IMR-90 (cell line): ENCODE measurements around the gene AATF. TPM values are rescaled to one million over a fixed set of nuclear protein-coding genes. Genes with fewer than 3 reads are reported as not detected.

Experiments used
- ATAC-seq: fragments of 200-7000 bp; cut with Tn5 transposase; 2 replicates; pipeline ENCODE4 v1.9.1; 2020; ENCODE audit warnings: low read depth, mild to moderate bottlenecking, moderate library complexity
- BruUV-seq: library from RNA; stranded (reverse); fragments of 400-500 nt; replicated peaks from 2 replicates; lab custom pipeline; 2021; lab: Mats Ljungman, UMichigan
- CTCF ChIA-PET: fragments of 300-600 bp; formaldehyde crosslinking; extraction: SDS; loops from one replicate; lab custom pipeline; 2021; ENCODE audit warnings: antibody characterized with exemption; lab: Yijun Ruan, JAX
- POLR2A ChIA-PET: fragments of 300-600 bp; sonication (Branson Sonifier 250); formaldehyde crosslinking; loops from one replicate; lab custom pipeline; 2022; ENCODE audit warnings: antibody characterized with exemption; ENCODE audit not compliant: unreplicated experiment; lab: Charles Lee
- DNase-seq: peaks from one replicate; pipeline ENCODE4 v3.0.0; 2013
- H2AFZ ChIP-seq: replicated peaks from 2 replicates; pipeline ENCODE3; 2013; ENCODE audit warnings: low read length, mild to moderate bottlenecking; ENCODE audit not compliant: poor library complexity
- H2AK5ac ChIP-seq: 2 replicates; pipeline ENCODE4 v1.6.1; 2013; ENCODE audit warnings: low read depth, low read length, inconsistent platforms
- H2AK9ac ChIP-seq: replicated peaks from 2 replicates; pipeline ENCODE3; 2013; ENCODE audit warnings: mild to moderate bottlenecking, low read depth, low read length, moderate library complexity; ENCODE audit not compliant: poor library complexity
- H2BK120ac ChIP-seq: 2 replicates; pipeline ENCODE4 v1.6.1; 2013; ENCODE audit warnings: low read depth, low read length, inconsistent platforms
- H2BK15ac ChIP-seq: 3 replicates; pipeline ENCODE4 v1.6.1; 2013; ENCODE audit warnings: low read depth, low read length, inconsistent platforms
- H2BK20ac ChIP-seq: 2 replicates; pipeline ENCODE4 v1.6.1; 2013; ENCODE audit warnings: low read depth, mild to moderate bottlenecking, inconsistent platforms, low read length, moderate library complexity
- H2BK5ac ChIP-seq: 2 replicates; pipeline ENCODE4 v1.6.1; 2013; ENCODE audit warnings: mild to moderate bottlenecking, low read depth, low read length, inconsistent platforms; ENCODE audit not compliant: poor library complexity, severe bottlenecking
- H3K14ac ChIP-seq: replicated peaks from 2 replicates; pipeline ENCODE4 v1.6.1; 2013; ENCODE audit warnings: low read depth, low read length, inconsistent platforms
- H3K18ac ChIP-seq: 2 replicates; pipeline ENCODE4 v1.6.1; 2013; ENCODE audit warnings: low read depth, low read length, control low read depth
- H3K23ac ChIP-seq: 2 replicates; pipeline ENCODE4 v1.6.1; 2013; ENCODE audit warnings: low read depth, low read length, inconsistent platforms
- H3K27ac ChIP-seq: 2 replicates; pipeline ENCODE4 v1.5.1; 2013; ENCODE audit warnings: mild to moderate bottlenecking, control low read depth, low read length; ENCODE audit not compliant: insufficient read depth
- H3K27me3 ChIP-seq: 2 replicates; pipeline ENCODE4 v1.6.1; 2013; ENCODE audit warnings: low read length; ENCODE audit not compliant: control insufficient read depth, insufficient read depth
- H3K36me3 ChIP-seq: 2 replicates; pipeline ENCODE4 v1.6.1; 2013; ENCODE audit warnings: low read length, mixed read lengths; ENCODE audit not compliant: control insufficient read depth, insufficient read depth
- H3K4ac ChIP-seq: 2 replicates; pipeline ENCODE4 v1.6.1; 2013; ENCODE audit warnings: low read depth, low read length, inconsistent platforms
- H3K4me1 ChIP-seq: 2 replicates; pipeline ENCODE4 v1.6.1; 2013; ENCODE audit warnings: low read length, mixed read lengths; ENCODE audit not compliant: control insufficient read depth, insufficient read depth
- H3K4me2 ChIP-seq: 2 replicates; pipeline ENCODE4 v1.6.1; 2013; ENCODE audit warnings: low read depth, mild to moderate bottlenecking, control low read depth, low read length, moderate library complexity
- H3K4me3 ChIP-seq: 2 replicates; pipeline ENCODE4 v1.5.1; 2013; ENCODE audit warnings: low read depth, mild to moderate bottlenecking, control low read depth, low read length, moderate library complexity; ENCODE audit not compliant: insufficient read depth
- H3K56ac ChIP-seq: 2 replicates; pipeline ENCODE4 v1.6.1; 2013; ENCODE audit warnings: low read length, inconsistent platforms; ENCODE audit not compliant: insufficient read depth; ENCODE audit errors: extremely low read depth
- H3K79me1 ChIP-seq, 2 experiments: 2 replicates each; pipeline ENCODE4 v1.6.1; 2013; ENCODE audit warnings: low read length in 2 of 2, inconsistent platforms in 1 of 2, low read depth in 1 of 2
- H3K9ac ChIP-seq: 2 replicates; pipeline ENCODE4 v1.6.1; 2013; ENCODE audit warnings: low read depth, low read length, control low read depth
- H3K9me1 ChIP-seq: 2 replicates; pipeline ENCODE4 v1.6.1; 2013; ENCODE audit warnings: low read length, inconsistent platforms; ENCODE audit not compliant: insufficient read depth
- H3K9me3 ChIP-seq: 2 replicates; pipeline ENCODE4 v1.6.1; 2013; ENCODE audit warnings: low read length; ENCODE audit not compliant: control insufficient read depth, insufficient read depth
- H4K20me1 ChIP-seq: 2 replicates; pipeline ENCODE4 v1.6.1; 2013; ENCODE audit warnings: low read length, inconsistent platforms; ENCODE audit not compliant: insufficient read depth
- H4K5ac ChIP-seq: 2 replicates; pipeline ENCODE4 v1.6.1; 2013; ENCODE audit warnings: mild to moderate bottlenecking, low read depth, low read length, control low read depth
- H4K8ac ChIP-seq, 2 experiments: 2 replicates each; pipeline ENCODE4 v1.6.1; 2013; ENCODE audit warnings: low read depth in 2 of 2, low read length in 2 of 2, control low read depth in 1 of 2, inconsistent platforms in 1 of 2
- H4K91ac ChIP-seq: 2 replicates; pipeline ENCODE4 v1.6.1; 2013; ENCODE audit warnings: low read depth, low read length, inconsistent platforms; ENCODE audit not compliant: insufficient read depth
- MAZ ChIP-seq: IDR thresholded peaks from 2 replicates; pipeline ENCODE4 v1.6.1; 2012; ENCODE audit warnings: low read depth, mild to moderate bottlenecking, low read length, improper control_type of control experiment, moderate library complexity, borderline replicate concordance
- RAD21 ChIP-seq: IDR thresholded peaks from 2 replicates; pipeline ENCODE4 v1.6.1; 2012; ENCODE audit warnings: low read length, improper control_type of control experiment
- RCOR1 ChIP-seq: IDR thresholded peaks from 2 replicates; pipeline ENCODE4 v1.6.1; 2012; ENCODE audit warnings: mild to moderate bottlenecking, low read length, improper control_type of control experiment; ENCODE audit not compliant: insufficient replicate concordance
- WGBS, 2 experiments: methylation state at CpG; one replicate each; pipeline versions ENCODE4 v1.1.5 to v1.1.7; 2013; ENCODE audit warnings: missing lambda C conversion rate in 2 of 2; ENCODE audit not compliant: insufficient read length in 1 of 2; ENCODE audit errors: extremely low coverage in 2 of 2; 5-methylcytosine and 5-hydroxymethylcytosine counted together
- dilution Hi-C: fragments of 300-500 bp; cut with HindIII; formaldehyde crosslinking; loops from one replicate; pipeline ENCODE4 v1.14.3; 2018; ENCODE audit warnings: low sequenced_read_pairs; ENCODE audit not compliant: unreplicated experiment
- in situ Hi-C: fragments of 300-500 bp; cut with MboI; formaldehyde crosslinking; loops from 3 replicates; pipeline ENCODE4 v1.14.3; 2019; ENCODE audit warnings: low sequenced_read_pairs, inconsistent platforms, mixed read lengths
- intact Hi-C: fragments of 100-400 bp; cut with micrococcal nuclease; formaldehyde crosslinking; loops from 2 replicates; pipeline ENCODE4 v1.10.0; 2022
- polyA plus RNA-seq, 3 experiments: library from polyadenylated mRNA; depleted of rRNA; stranded (reverse); fragments of >200 nt; gene quantifications; 2 replicates each; pipeline ENCODE4 v1.2.3, GENCODE V29; 2012; ENCODE audit warnings: low replicate concordance in 1 of 3
- total RNA-seq: library from RNA; depleted of rRNA; stranded (reverse); fragments of >200 nt; gene quantifications from 2 replicates; pipeline ENCODE4 v1.2.3, GENCODE V29; 2012

AATF gene
- total and polyA plus RNA-seq, 2 of the 4 experiments (the other 2 are of a cell fraction), result 21.0 to 34.8 TPM

GRCh38 chr17:36932694-36933511 is 15.9 kb upstream of the AATF start:
- DNase-seq, result no peak
- peaks cover 13% of the 10 kb centered on the region; the same call in 1 of the 2 replicates for H3K9me3 ChIP-seq
- 14% methylated on average over 15 of the region's 40 CpGs; no CpG with 5 or more reads in 1 of the 2 experiments for WGBS, 2 experiments
- no peak overlapping the region for H3K23ac ChIP-seq
- dilution Hi-C loops (no loop called here), in situ Hi-C loops (no loop called here), intact Hi-C loops (loop anchor here (10.0 kb wide), 1 partner anchor 78 kb away; no protein-coding TSS in a partner anchor)
- H2AFZ ChIP-seq, result no peak overlapping the region
- no peak overlapping the region for H3K4me3 ChIP-seq
- POLR2A ChIA-PET, result no interaction called here
- H4K20me1 ChIP-seq, result peaks cover 21% of the 10 kb centered on the region
- TF ChIP-seq RCOR1 (no peak), RAD21 (no peak), MAZ (no peak)
- H3K4me1 ChIP-seq, result peaks cover 6% of the 10 kb centered on the region; the same call in 1 of the 2 replicates
- ATAC-seq, result no peak
- H3K27ac ChIP-seq, result no peak overlapping the region
- H4K5ac ChIP-seq, result no peak overlapping the region
- H3K9me1 ChIP-seq, result peaks cover 4% of the 10 kb centered on the region; the same call in 1 of the 2 replicates
- no peak overlapping the region for H2BK120ac ChIP-seq
- no peak overlapping the region for H3K4ac ChIP-seq
- H3K36me3 ChIP-seq, result no peaks in the 10 kb centered on the region
- H4K91ac ChIP-seq, result no peak overlapping the region
- H3K27me3 ChIP-seq, result peaks cover 99% of the 10 kb centered on the region
- no peak overlapping the region for H2BK15ac ChIP-seq
- no peak overlapping the region for H3K14ac ChIP-seq
- H3K9ac ChIP-seq, result no peak overlapping the region
- H3K56ac ChIP-seq, result no peak overlapping the region
- H3K18ac ChIP-seq, result no peak overlapping the region
- CTCF ChIA-PET, result no interaction called here
- H3K79me1 ChIP-seq, result no peaks in the 10 kb centered on the region
- no peak overlapping the region for H2AK5ac ChIP-seq
- no peak overlapping the region for H2AK9ac ChIP-seq
- H3K4me2 ChIP-seq, result no peak overlapping the region
- no peak overlapping the region for H2BK20ac ChIP-seq
- no peak overlapping the region for H2BK5ac ChIP-seq
- H4K8ac ChIP-seq, result no peak overlapping the region
- no TSS peak for BruUV-seq
